ENCODE results near the gene GK. TPM values are rescaled to one million over a fixed set of nuclear protein-coding genes. Genes with fewer than 3 reads are reported as not detected.
"Not testable (repeated sequence)": the region's sequence is repeated elsewhere in the genome, so short reads cannot be mapped to it uniquely, and the experiment has no call there.

Gene GK
- total RNA-seq, 1 experiment from 2014 or later, result 7.5 TPM

GRCh38 chrX:30637874-30638815, 15.1 kb upstream of the GK start:
- Mint-ChIP-seq H3K27ac (no peak overlapping the region), H3K9me3 (peaks cover 8% of the 10 kb centered on the region), H3K36me3 (no peaks in the 10 kb centered on the region), H3K4me3 (no peak overlapping the region), H3K4me1 (no peaks in the 10 kb centered on the region), H3K27me3 (ENCODE audit: low read depth) (no peaks in the 10 kb centered on the region)
- TF ChIP-seq NFYB (CRISPR knock-in tag; conservative IDR thresholded peaks at IDR 0.05; ENCODE audit: low read depth), result no peak
- no peak for TF ChIP-seq ARID4B (CRISPR knock-in tag; IDR thresholded peaks at IDR 0.05; ENCODE audit: borderline replicate concordance)
- no peak for TF ChIP-seq ZBTB21 (CRISPR knock-in tag; IDR thresholded peaks at IDR 0.05; ENCODE audit: borderline replicate concordance)
- no peak for TF ChIP-seq USF1 (CRISPR knock-in tag; IDR thresholded peaks at IDR 0.05)
- no peak for TF ChIP-seq ATF2 (CRISPR knock-in tag; IDR thresholded peaks at IDR 0.05; ENCODE audit: borderline replicate concordance, low read depth)
- no peak for TF ChIP-seq ZNF532 (CRISPR knock-in tag; IDR thresholded peaks at IDR 0.05; ENCODE audit: borderline replicate concordance)
- no peak for TF ChIP-seq NFATC4 (CRISPR knock-in tag; IDR thresholded peaks at IDR 0.05)
- TF ChIP-seq JAZF1 (CRISPR knock-in tag; IDR thresholded peaks at IDR 0.05), result no peak
- TF ChIP-seq, protein P1, sequence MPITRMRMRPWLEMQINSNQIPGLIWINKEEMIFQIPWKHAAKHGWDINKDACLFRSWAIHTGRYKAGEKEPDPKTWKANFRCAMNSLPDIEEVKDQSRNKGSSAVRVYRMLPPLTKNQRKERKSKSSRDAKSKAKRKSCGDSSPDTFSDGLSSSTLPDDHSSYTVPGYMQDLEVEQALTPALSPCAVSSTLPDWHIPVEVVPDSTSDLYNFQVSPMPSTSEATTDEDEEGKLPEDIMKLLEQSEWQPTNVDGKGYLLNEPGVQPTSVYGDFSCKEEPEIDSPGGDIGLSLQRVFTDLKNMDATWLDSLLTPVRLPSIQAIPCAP (CRISPR knock-in tag; IDR thresholded peaks at IDR 0.05), result no peak
- no peak for DNase-seq (ENCODE audit: low spot score)
- ChIA-PET POLR2A (no interaction called here), CTCF (no interaction called here)
- ATAC-seq, result no peak

GRCh38 chrX:30639702-30640101, 13.5 kb upstream of the GK start:
- H3K27ac Mint-ChIP-seq; H3K9me3 Mint-ChIP-seq; H3K36me3 Mint-ChIP-seq; H3K4me1 Mint-ChIP-seq; DNase-seq (ENCODE audit: low spot score); CTCF ChIA-PET; ATAC-seq; H3K27me3 Mint-ChIP-seq (ENCODE audit: low read depth); POLR2A ChIA-PET; H3K4me3 Mint-ChIP-seq: not testable (repeated sequence)
